K562 treated with DMSO at 1 percent for 24 hours (cell line): ENCODE results near the gene TNNT3. TPM values are rescaled to one million over a fixed set of nuclear protein-coding genes. Genes with fewer than 3 reads are reported as not detected.

Experiments used
- total RNA-seq: library from RNA; unstranded; fragments of 300-600 nt; gene quantifications from 2 replicates; pipeline ENCODE4 v1.2.3, GENCODE V29; 2022; ENCODE audit warnings: low read depth; ENCODE audit not compliant: insufficient read depth

Gene TNNT3
- total RNA-seq: not detected in 2 replicates

GRCh38 chr11:1919391-1920127 lies at the start of gene TNNT3:
TNNT3 (plus strand) TSS chr11:1919703; CDS start chr11:1922875, 3,172 bp downstream.

GRCh38 chr11:1891831-1892115 lies 27.7 kb upstream of the TNNT3 start, which contains the start of gene PRR33:
PRR33 (minus strand) TSS chr11:1891895; CDS start chr11:1890584, 1,311 bp downstream.

GRCh38 chr11:1946812-1947484 lies 27.4 kb downstream of the TNNT3 start, which contains the start of gene MRPL23:
MRPL23 (plus strand) TSS chr11:1947332; CDS start chr11:1947363, 31 bp downstream.

Other genes with a start within 250 kb of the TNNT3 start
- gene KRTAP5-6, start 222.5 kb upstream of the TNNT3 start, total RNA-seq: not detected in 2 replicates
- gene IFITM10, start 169.1 kb upstream of the TNNT3 start, total RNA-seq: 0.21 and 0.44 TPM in 2 replicates
- gene CTSD, start 155.8 kb upstream of the TNNT3 start, total RNA-seq: 408 and 410 TPM in 2 replicates
- not detected in 2 replicates for gene SYT8, start 84.7 kb upstream of the TNNT3 start, total RNA-seq
- gene TNNI2, start 80.7 kb upstream of the TNNT3 start, total RNA-seq: not detected in 2 replicates
- gene LSP1, start 66.6 kb upstream of the TNNT3 start, total RNA-seq: not detected in 2 replicates
- gene PRR33, start 27.8 kb upstream of the TNNT3 start, total RNA-seq: not detected in 2 replicates
- 49.5 and 61.6 TPM in 2 replicates for gene MRPL23, start 27.6 kb downstream of the TNNT3 start, total RNA-seq
- gene H19, start 78.1 kb downstream of the TNNT3 start, total RNA-seq: 1.8 and 4.3 TPM in 2 replicates
- 0.07 TPM in 1 of 2 replicates, not detected in the other for gene IGF2, start 219.7 kb downstream of the TNNT3 start, total RNA-seq
- gene INS, start 241.5 kb downstream of the TNNT3 start, total RNA-seq: not detected in 2 replicates